Sigmoid colon (tissue), 7 donors: ENCODE measurements around the gene CCSER1. TPM values are rescaled to one million over a fixed set of nuclear protein-coding genes. Genes with fewer than 3 reads are reported as not detected.

Experiments used
- DNase-seq: peaks from one replicate; pipeline ENCODE4 v3.0.0-alpha.2; 2019
- H3K27ac ChIP-seq, 4 donors: fragments of 200-600 bp; sonication (generic); one replicate each; pipeline ENCODE4 v1.5.1; 2016 to 2019; ENCODE audit warnings: mild to moderate bottlenecking in 1 of 4
- H3K27me3 ChIP-seq, 3 donors: fragments of 200-600 bp; sonication (generic); one replicate each; pipeline ENCODE4 v1.5.1; 2019; ENCODE audit warnings: mild to moderate bottlenecking in 1 of 3
- H3K36me3 ChIP-seq, 4 donors: fragments of 200-600 bp; sonication (generic); one replicate each; pipeline ENCODE4 v1.5.1; 2016 to 2019
- H3K4me1 ChIP-seq, 4 donors: fragments of 200-600 bp; sonication (generic); one replicate each; pipeline ENCODE4 v1.5.1; 2017 to 2019
- H3K4me3 ChIP-seq, 4 donors: fragments of 200-600 bp; sonication (generic); one replicate each; pipeline ENCODE4 v1.5.1; 2017 to 2019; ENCODE audit warnings: mild to moderate bottlenecking in 2 of 4, moderate library complexity in 1 of 4
- H3K9me3 ChIP-seq, 4 donors: fragments of 200-600 bp in 3 of 4; sonication (generic) in 3 of 4; one replicate each; pipeline versions ENCODE4 v1.5.1 to v1.6.1; 2013 to 2019
- CTCF ChIP-seq, 4 experiments: fragments of 450-650 bp in 3 of 4; fragments of 200-600 bp in 1 of 4; IDR thresholded peaks; one replicate each; pipeline ENCODE4 v1.5.1; 2016 to 2019; ENCODE audit warnings: antibody characterized with exemption in 4 of 4, mild to moderate bottlenecking in 3 of 4, moderate library complexity in 2 of 4
- EP300 ChIP-seq, 4 donors: sonication (generic); formaldehyde crosslinking; IDR thresholded peaks; one replicate each; pipeline ENCODE4 v1.6.1; 2017; ENCODE audit warnings: antibody characterized with exemption in 4 of 4
- POLR2A ChIP-seq, 2 donors: fragments of 450-650 bp; IDR thresholded peaks; one replicate each; pipeline ENCODE4 v1.6.1; 2016; ENCODE audit warnings: antibody characterized with exemption in 2 of 2, mild to moderate bottlenecking in 2 of 2, moderate library complexity in 2 of 2
- POLR2AphosphoS5 ChIP-seq, 4 donors: sonication (generic); formaldehyde crosslinking; IDR thresholded peaks; one replicate each; pipeline ENCODE4 v1.6.1; 2017; ENCODE audit warnings: antibody characterized with exemption in 4 of 4
- WGBS, 2 donors: extraction: QIAGEN DNeasy Blood & Tissue Kit; methylation state at CpG; one replicate each; pipeline ENCODE4 v1.1.7; 2013; 5-methylcytosine and 5-hydroxymethylcytosine counted together
- intact Hi-C: fragments of 100-400 bp; cut with DNase I; formaldehyde crosslinking; loops from one replicate; pipeline ENCODE4 v1.15.1; 2023
- polyA plus RNA-seq, 3 donors: library from polyadenylated mRNA; stranded (reverse); fragments of 200-250 nt; gene quantifications; one replicate each; pipeline ENCODE4 v1.2.3, GENCODE V29; 2013
- total RNA-seq, 4 donors: library from RNA; depleted of rRNA; stranded (reverse); fragments of >200 nt; gene quantifications; one replicate each; pipeline ENCODE4 v1.1.0, GENCODE V29; 2016
- donor health status: healthy with polysubstance abuse.
- donor health status: Bipolar disorder and iron deficiency.
- donor health status: healthy.

The CCSER1 gene
- total and polyA plus RNA-seq, 7 donors, result 1.6 to 7.2 (median 4.2) TPM

- Histone ChIP-seq H3K27ac (no peak overlapping the region), H3K9me3 (peaks cover 0 to 2% (median 0%) of the 10 kb centered on the region in 4 donors), H3K36me3 (no peaks in the 10 kb centered on the region), H3K27me3 (no peaks in the 10 kb centered on the region), H3K4me1 (no peaks in the 10 kb centered on the region), H3K4me3 (no peak overlapping the region)
- intact Hi-C loops, result no loop called here
- no peak for DNase-seq
- no peak for TF ChIP-seq POLR2A (IDR thresholded peaks at IDR 0.05)
- TF ChIP-seq EP300 (IDR thresholded peaks at IDR 0.05), result no peak
- no peak for TF ChIP-seq POLR2AphosphoS5 (IDR thresholded peaks at IDR 0.05)
- TF ChIP-seq CTCF (IDR thresholded peaks at IDR 0.05), result no peak
- WGBS, 2 donors, result 83 to 85% methylated on average over 1 of the region's 1 CpG
Observed at GRCh38 chr4:90486346-90486745, 359.2 kb downstream of the CCSER1 start.

GRCh38 chr4:90495211-90495610, 368.0 kb downstream of the CCSER1 start:
- Histone ChIP-seq H3K9me3 (peaks cover 0 to 2% (median 0%) of the 10 kb centered on the region in 4 donors), H3K36me3 (no peaks in the 10 kb centered on the region), H3K27ac (no peak overlapping the region), H3K4me3 (no peak overlapping the region), H3K27me3 (no peaks in the 10 kb centered on the region), H3K4me1 (no peaks in the 10 kb centered on the region)
- intact Hi-C loops, result no loop called here
- WGBS, 2 donors, result 61 to 72% methylated on average over 1 of the region's 1 CpG
- no peak for TF ChIP-seq CTCF (IDR thresholded peaks at IDR 0.05)
- TF ChIP-seq POLR2AphosphoS5 (IDR thresholded peaks at IDR 0.05), result no peak
- TF ChIP-seq POLR2A (IDR thresholded peaks at IDR 0.05), result no peak
- no peak for DNase-seq

GRCh38 chr4:90495936-90496335, 368.7 kb downstream of the CCSER1 start:
- 34 to 48% methylated on average over 2 of the region's 2 CpGs for WGBS, 2 donors
- DNase-seq, result no peak
- TF ChIP-seq POLR2AphosphoS5 (IDR thresholded peaks at IDR 0.05) (no peak), CTCF (IDR thresholded peaks at IDR 0.05) (no peak), EP300 (IDR thresholded peaks at IDR 0.05) (no peak), POLR2A (IDR thresholded peaks at IDR 0.05) (no peak)
- H3K4me3 ChIP-seq, result no peak overlapping the region
- no peaks in the 10 kb centered on the region for H3K36me3 ChIP-seq
- intact Hi-C loops, result no loop called here
- H3K9me3 ChIP-seq, result no peaks in the 10 kb centered on the region
- no peaks in the 10 kb centered on the region for H3K27me3 ChIP-seq
- no peak overlapping the region for H3K27ac ChIP-seq
- no peaks in the 10 kb centered on the region for H3K4me1 ChIP-seq

GRCh38 chr4:90498175-90498574, 371.0 kb downstream of the CCSER1 start:
- Histone ChIP-seq H3K36me3 (no peaks in the 10 kb centered on the region), H3K4me1 (no peaks in the 10 kb centered on the region), H3K27ac (no peak overlapping the region), H3K4me3 (no peak overlapping the region), H3K9me3 (no peaks in the 10 kb centered on the region), H3K27me3 (no peaks in the 10 kb centered on the region)
- WGBS, 2 donors, result 93% methylated on average over 2 of the region's 2 CpGs
- intact Hi-C loops, result no loop called here
- DNase-seq, result no peak
- TF ChIP-seq POLR2A (IDR thresholded peaks at IDR 0.05) (no peak), EP300 (IDR thresholded peaks at IDR 0.05) (no peak), POLR2AphosphoS5 (IDR thresholded peaks at IDR 0.05) (no peak), CTCF (IDR thresholded peaks at IDR 0.05) (no peak)

- Histone ChIP-seq H3K4me3 (no peak overlapping the region), H3K27ac (no peak overlapping the region), H3K36me3 (no peaks in the 10 kb centered on the region), H3K4me1 (no peaks in the 10 kb centered on the region), H3K27me3 (no peaks in the 10 kb centered on the region), H3K9me3 (no peaks in the 10 kb centered on the region)
- DNase-seq, result no peak
- 93 to 96% methylated on average over 2 of the region's 2 CpGs for WGBS, 2 donors
- intact Hi-C loops, result no loop called here
- no peak for TF ChIP-seq POLR2A (IDR thresholded peaks at IDR 0.05)
- no peak for TF ChIP-seq CTCF (IDR thresholded peaks at IDR 0.05)
- no peak for TF ChIP-seq EP300 (IDR thresholded peaks at IDR 0.05)
Observed at GRCh38 chr4:90503677-90504076, 376.5 kb downstream of the CCSER1 start.
